Right lung (tissue), 5 donors: Measurements from ENCODE around the gene ARMC12. TPM values are rescaled to one million over a fixed set of nuclear protein-coding genes. Genes with fewer than 3 reads are reported as not detected.

ENCODE experiments used
- DNase-seq, 2 donors: peaks; one replicate each; pipeline ENCODE4 v3.0.0-alpha.2; 2013
- polyA plus RNA-seq, 5 donors: library from polyadenylated mRNA; unstranded; fragments of 120-200 nt; gene quantifications; one replicate each; pipeline versions ENCODE4 v1.2.1 to v1.2.3, GENCODE V29; 2013; ENCODE audit warnings: inconsistent platforms in 1 of 5, low replicate concordance in 1 of 5; ENCODE audit not compliant: insufficient read length in 5 of 5, insufficient read depth in 1 of 5

ARMC12 gene
- polyA plus RNA-seq, 5 donors, result 0.70 to 0.93 (median 0.82) TPM

DNA sequence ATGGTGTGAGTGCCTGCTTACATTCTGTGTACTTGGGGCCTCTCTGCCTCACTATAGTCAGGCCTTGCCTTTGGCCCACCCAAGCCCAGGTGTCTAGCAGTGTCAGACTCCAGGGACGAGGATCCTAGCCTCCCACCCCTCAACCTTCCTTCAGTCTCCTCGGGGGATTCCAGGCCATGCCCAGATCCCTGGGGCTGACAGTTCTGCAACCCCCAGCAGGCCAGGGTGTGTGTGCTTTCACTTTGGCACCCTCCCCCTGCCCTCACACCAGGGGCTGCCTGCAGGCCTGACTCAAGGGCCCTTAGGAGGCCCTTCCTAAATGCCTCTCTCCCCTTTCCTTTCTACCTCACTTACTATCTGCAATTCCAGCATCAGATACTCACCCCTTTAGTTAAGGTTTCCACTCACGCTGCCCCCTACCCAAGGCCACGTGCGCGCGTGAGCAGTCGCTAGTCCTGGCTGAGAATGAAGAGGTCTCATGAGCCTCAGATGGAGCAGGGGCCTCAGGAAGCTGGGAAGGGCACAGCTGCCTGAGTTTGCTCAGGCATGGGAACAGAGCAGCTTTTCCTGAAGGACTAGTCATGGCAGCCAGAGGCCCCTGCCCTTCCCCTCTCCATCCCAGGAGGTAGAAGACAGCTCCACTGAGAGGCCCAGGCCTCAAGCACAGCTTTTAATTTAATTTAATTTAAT is 61.1 kb downstream of the ARMC12 start:
- no peak for DNase-seq

Other genes with a start within 250 kb of the ARMC12 start
- gene TEAD3, start 240.0 kb upstream of the ARMC12 start, polyA plus RNA-seq, result 10 to 100 TPM; 32.0 to 56.7 (median 48.4) TPM
- gene TULP1, start 224.1 kb upstream of the ARMC12 start, polyA plus RNA-seq, result 1 to 10 TPM; 3.9 to 8.2 (median 6.3) TPM
- 10 to 100 TPM; 15.8 to 19.5 (median 16.6) TPM for gene FKBP5, start 48.1 kb upstream of the ARMC12 start, polyA plus RNA-seq
- gene CLPSL2, start 39.6 kb downstream of the ARMC12 start, polyA plus RNA-seq, result not detected
- not detected for gene CLPSL1, start 44.0 kb downstream of the ARMC12 start, polyA plus RNA-seq
- not detected for gene CLPS, start 60.3 kb downstream of the ARMC12 start, polyA plus RNA-seq
- gene LHFPL5, start 68.3 kb downstream of the ARMC12 start, polyA plus RNA-seq, result not detected
- 10 to 100 TPM; 28.7 to 47.1 (median 38.8) TPM for gene SRPK1, start 184.1 kb downstream of the ARMC12 start, polyA plus RNA-seq